ENCODE results near the gene SOHLH1. TPM values are rescaled to one million over a fixed set of nuclear protein-coding genes. Genes with fewer than 3 reads are reported as not detected.
"Not testable (repeated sequence)": the region's sequence is repeated elsewhere in the genome, so short reads cannot be mapped to it uniquely, and the experiment has no call there.

SOHLH1 gene
- total RNA-seq, 1 experiment from 2014 or later = not detected

DNA sequence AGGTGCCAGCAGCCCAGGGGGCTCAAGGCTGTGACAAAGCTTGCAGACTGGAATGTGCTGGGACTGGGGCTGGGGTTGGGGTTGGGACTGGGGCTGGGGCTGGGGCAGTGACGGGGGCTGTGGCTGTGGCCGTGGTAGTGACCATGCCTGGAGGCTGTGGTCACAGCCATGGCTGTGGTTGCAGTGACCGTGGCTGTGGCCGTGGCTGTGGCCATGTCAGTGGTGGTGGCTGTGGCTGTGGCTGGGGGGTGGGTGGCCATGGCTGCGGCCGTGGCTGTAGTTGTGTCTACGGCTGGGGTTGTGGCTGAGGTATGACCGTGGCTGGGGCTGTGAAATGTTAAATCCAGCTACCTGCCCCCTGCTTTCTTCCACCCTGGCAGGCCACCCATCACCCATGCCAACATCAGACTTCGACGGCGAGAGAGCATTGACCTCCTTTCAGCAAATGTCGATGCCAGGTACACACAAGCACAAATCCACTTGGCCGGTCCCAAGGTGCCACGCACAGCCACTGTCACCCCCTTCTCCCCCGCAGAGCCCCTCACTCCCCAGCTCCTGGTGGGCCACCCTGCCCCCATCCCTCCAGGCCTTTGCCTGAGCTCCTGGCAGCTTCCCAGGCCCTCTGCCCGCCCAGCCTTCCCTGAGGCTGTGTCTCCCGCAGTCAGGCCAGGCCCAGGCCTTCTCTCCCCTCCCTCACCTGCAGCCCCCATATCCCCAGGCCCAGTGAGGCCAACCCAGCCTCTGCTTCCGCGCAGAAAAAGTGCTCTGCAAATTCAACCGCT, 20.9 kb downstream of the SOHLH1 start:
- DNase-seq (ENCODE audit: low read depth) = no peak

DNA sequence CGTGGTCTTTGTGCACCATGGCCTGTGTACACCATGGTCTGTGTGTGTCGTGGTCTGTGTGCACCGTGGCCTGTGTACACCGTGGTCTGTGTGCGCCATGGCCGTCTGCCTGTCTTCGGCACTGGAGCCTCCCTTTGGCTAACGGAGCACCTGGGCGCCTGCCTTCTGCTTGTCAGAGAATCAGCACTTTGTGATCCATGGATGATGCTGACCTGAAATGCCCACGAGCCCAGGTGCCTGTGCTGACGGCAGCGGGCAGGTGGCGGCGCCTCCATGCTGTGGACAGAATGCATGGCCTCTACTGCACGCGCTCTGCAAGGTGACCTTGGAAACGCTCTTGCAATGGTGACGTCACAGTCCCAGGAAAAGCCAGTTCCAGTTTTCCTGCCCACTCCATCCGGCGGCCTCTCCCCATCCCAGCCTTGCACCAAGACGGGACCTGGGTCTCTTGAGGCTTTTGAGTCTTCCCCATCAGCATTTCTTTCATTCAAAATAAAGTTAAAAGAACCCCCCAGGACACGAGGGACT, 21.6 kb downstream of the SOHLH1 start:
- DNase-seq (ENCODE audit: low read depth) = no peak

DNA sequence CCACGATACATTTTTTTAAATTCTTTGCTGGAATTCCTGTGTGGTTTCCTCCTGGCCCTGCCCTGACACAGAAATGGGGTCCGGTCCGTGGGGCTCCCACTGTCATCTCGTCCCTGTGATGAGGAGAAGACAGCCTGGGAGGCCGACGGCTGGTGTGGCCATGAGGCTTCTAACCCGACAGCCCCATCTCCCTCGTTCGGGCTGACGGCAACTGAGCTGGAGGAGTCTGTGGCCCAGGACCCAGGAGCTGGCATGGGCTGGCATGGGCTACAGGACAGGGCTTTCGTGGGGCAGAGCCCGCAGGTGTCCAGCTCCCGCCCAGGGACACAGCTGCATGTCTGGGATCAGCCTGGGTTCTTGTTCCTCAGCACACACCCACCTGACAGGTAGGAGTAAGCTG, 22.4 kb downstream of the SOHLH1 start:
- no peak for DNase-seq (ENCODE audit: low read depth)

- DNase-seq (ENCODE audit: low read depth) = no peak
Measured at GRCh38 chr9:135674977-135675376, 24.3 kb downstream of the SOHLH1 start.

- DNase-seq (ENCODE audit: low read depth) = no peak
Measured at GRCh38 chr9:135673941-135674340, 25.3 kb downstream of the SOHLH1 start.

DNA sequence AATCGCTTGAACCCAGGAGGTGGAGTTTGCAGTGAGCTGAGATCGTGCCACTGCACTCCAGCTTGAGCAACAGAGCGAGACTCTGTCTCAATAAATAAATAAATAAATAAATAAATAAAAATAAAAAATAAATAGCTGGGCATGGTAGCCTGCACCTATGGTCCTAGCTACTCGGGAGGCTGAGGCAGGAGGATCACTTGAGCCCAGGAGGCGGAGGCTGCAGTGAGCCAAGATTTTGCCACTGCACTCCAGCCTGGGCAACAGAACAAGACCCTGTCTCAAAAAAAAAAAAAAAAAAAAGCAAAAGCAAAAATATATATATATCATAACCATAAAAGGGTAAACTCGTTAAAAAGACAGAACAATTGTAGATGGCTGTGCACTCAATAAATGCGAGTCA, 26.5 kb downstream of the SOHLH1 start:
- DNase-seq (ENCODE audit: low read depth) = not testable (repeated sequence)

DNA sequence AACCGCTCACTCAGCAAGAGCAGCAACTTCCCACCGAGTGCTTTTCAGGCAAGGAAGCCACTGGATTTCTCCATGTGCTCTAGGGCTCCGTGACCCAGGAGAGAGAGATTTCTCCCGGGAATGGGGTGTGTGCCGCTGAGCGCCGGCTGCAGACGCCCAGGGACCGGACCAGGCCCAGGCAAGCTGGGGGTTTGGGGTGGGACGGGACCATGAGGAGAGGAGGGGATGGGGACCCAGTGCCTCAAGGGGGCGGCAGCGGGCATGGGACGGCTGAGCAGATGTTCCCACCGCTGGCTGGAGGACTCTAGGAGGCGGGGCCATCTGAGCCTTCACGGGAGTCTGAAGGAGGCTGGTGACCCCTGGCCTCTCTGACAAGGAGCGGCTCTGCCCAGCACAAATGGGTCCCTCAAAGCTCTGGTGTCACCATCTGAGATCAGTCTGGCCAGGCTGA, 27.7 kb downstream of the SOHLH1 start:
- DNase-seq (ENCODE audit: low read depth) = peak; percentile 51

- DNase-seq (ENCODE audit: low read depth) = no peak
Measured at GRCh38 chr9:135670721-135671590, 28.3 kb downstream of the SOHLH1 start.

- no peak for DNase-seq (ENCODE audit: low read depth)
Measured at GRCh38 chr9:135669616-135670285, 29.5 kb downstream of the SOHLH1 start.

DNA sequence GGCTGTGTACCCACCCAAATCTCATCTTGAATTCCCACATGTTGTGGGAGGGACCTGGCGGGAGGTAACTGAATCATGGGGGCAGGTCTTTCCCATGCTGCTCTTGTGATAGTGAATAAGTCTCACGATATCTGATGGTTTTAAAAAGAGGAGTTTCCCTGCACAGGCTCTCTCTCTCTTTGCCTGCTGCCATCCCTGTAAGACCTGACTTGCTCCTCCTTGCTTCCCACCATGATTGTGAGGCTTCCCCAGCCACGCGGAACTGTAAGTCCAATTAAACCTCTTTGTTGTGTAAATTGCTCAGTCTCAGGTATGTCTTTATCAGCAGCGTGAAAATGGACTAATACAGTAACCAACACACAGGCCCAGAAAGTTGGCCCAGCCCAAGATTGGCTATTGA, 30.3 kb downstream of the SOHLH1 start:
- not testable (repeated sequence) for DNase-seq (ENCODE audit: low read depth)

DNA sequence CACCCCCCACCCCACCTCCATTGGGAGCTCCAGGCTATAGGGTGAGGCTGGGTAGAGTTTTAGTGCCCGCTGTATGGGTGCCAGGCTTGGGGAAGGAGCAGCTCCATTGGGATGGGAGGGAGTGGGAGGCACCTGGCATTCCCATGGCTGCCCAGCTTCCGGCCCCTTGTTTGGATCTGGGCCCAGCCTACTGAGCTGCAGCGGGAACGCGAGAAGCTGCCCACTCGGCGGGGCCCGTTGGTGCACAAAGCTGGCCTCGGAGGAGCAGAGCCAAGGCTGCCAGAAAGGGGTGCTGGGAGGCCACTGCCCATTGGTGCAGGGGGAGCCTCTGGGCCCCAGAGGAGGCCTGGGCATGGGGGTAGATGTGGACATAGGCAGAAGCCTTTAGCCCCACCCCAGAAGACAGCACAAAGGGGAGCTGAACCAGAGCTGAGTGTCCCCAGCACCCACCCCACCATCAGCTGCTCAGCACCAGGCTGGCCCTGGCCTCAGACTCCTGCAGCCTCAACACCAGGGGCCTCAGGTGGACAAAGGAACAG, 31.7 kb downstream of the SOHLH1 start:
- no peak for DNase-seq (ENCODE audit: low read depth)

- no peak for DNase-seq (ENCODE audit: low read depth)
Measured at GRCh38 chr9:135666534-135667462, 32.5 kb downstream of the SOHLH1 start.

DNA sequence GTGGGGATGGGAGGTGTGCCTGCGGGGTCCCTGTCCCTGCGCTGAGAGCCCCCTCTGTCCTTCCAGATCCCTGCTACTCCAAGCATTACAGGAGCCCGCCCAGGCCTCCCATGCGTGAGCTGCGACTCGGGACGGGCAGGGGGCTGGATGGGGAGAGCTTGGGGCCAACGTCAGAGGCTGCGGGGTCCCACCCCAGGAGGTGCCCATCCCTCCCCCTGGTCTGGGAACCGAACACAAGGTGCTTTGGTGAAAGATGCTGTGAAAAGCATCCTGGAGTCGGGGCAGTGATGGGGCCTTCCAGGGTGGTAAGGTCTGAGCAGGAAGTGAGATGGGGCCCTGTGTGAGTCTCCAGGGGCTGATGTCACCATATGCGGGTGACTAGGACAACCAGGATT, 33.5 kb downstream of the SOHLH1 start:
- DNase-seq (ENCODE audit: low read depth) = no peak

DNA sequence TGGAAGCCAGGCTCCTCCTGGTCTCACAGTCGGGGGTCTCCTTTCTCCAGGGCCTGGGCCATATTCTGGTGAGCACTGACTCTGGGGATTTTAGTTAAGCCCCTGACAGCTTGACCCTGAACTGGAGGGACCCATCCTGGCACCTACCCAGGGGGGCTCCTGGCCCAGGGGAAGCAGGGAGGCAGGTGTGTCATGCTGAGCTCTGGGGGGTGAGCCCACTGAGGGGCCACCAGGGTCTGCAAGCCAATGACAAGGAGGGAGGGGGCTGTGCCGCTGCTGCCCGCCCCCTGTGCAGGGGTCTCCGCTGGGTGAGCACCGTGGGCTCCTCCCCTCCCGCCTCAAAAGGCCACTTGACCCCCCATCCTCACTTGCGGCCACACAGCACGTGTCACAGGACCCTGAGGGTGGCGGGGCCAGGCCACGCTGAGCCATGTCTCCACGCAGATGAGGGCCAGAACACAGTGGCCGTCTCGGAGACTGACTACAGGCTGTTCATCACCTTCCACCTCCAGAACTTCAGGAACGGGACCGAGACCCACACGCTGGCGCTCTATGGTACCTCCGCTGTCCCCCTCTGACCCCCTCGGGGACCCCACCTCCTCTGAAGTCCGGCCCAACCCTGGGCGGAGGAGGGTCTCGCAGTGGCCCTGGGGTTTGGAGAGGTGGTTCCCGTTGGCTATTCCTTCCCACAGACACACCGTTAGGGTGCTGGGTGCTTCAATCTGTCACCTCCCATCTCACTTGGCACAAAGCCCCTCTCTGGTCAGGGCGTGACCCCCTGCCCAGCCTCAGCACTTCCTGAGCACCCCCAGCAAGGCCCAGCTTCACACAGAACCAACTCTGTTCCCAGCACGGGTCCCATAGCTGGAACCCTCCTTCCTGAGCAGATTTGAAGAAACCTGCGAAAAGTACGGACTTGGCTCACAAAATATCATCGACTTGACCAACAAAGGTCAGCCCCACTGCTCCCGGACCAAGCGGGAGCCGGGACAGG, 34.2 kb downstream of the SOHLH1 start:
- DNase-seq (ENCODE audit: low read depth) = no peak

DNA sequence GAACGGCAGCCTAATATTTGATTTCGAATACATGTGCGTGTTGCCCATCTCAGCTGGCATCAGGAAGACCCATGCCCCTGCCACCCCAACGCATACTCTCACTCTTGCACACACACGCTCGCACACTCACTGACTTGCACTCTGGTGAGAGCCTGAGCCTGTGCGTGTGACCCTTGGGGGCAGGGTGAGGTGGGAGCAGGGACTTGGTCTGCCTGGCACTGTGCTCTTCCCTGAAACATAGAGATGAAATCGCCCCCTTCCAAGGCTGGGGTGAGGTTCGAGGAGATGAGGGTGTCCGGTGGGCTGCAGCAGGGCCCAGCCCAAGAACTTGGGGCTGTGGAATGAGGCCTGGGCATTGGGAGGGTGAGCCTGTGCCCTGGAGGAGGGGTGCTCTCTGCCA, 35.0 kb downstream of the SOHLH1 start:
- no peak for DNase-seq (ENCODE audit: low read depth)

GRCh38 chr9:135663857-135664256, 35.4 kb downstream of the SOHLH1 start:
- DNase-seq (ENCODE audit: low read depth) = no peak

DNA sequence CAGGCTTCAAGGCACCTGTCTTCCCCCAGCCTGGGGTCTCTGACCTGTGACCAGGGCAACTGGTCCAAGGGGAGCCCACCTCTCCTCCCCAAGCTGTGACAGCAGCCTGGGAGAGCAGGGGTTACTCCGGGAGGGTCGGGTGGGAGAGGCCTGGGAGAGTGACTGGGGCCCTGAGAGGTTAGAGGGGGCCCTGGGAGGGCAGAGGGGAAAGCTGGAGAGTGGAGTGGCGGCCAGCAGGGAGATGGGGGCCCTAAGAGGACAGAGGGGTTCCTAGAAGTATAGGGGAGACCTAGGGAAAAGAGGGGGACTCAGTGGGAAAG, 35.9 kb downstream of the SOHLH1 start:
- no peak for DNase-seq (ENCODE audit: low read depth)

DNA sequence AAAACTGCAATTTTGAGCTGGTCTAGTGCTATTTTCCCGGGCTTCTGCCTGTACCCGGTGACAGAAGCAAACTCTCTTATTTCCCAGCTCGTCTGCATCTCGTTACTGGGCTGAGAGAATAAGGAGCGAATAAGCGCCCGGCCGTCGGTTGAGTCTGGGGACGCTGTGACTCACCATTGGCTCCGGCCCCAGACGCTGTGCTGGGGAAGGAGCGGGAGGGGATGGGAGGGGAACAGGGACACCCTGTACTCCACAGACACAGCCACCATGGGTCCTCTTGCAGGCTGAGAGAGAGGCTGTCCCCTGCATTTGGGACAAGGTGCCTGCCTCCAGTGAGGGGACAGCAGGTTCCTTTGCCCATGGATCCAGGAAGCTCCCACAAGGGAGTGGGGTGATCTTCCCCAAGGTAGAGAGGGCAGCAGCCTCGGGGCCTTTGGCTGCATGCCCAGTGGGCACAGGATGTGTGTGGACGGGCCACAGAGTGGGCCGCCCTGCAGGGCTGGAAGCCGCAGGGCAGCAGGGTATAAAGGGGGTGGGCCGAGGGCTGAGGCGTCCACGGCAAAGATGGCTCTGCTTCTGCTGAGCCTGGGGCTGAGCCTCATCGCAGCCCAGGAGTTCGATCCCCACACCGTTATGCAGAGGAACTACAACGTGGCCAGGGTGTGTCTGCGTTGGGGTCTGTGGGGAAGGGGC, 36.4 kb downstream of the SOHLH1 start, which contains the start of gene LCN9:
Gene LCN9, plus strand, starts transcription at position 552 of the 693 bp plus-strand sequence. Its CDS starts 13 bp downstream, at position 565.
- DNase-seq (ENCODE audit: low read depth) = peak; percentile 86
